Brain microvascular endothelial cell (primary cell): Measurements from ENCODE around the gene SMIM36.
A peak's percentile ranks its signal among the peaks of the same experiment; 100 is the strongest.
"Not testable (repeated sequence)": the region's sequence is repeated elsewhere in the genome, so short reads cannot be mapped to it uniquely, and the experiment has no call there.

ENCODE experiments used
- DNase-seq: peaks from one replicate; pipeline ENCODE4 v3.0.0-alpha.2; 2020
- H3K27ac ChIP-seq: fragments of 250-450 bp; sonication (Bioruptor Pico); 2 replicates; pipeline ENCODE4 v1.5.1; 2020; ENCODE audit warnings: mild to moderate bottlenecking, moderate library complexity
- H3K27me3 ChIP-seq: fragments of 250-450 bp; sonication (Bioruptor Pico); replicated peaks from 2 replicates; pipeline ENCODE4 v1.5.1; 2020; ENCODE audit warnings: mild to moderate bottlenecking
- H3K36me3 ChIP-seq: fragments of 250-450 bp; sonication (Bioruptor Pico); replicated peaks from 2 replicates; pipeline ENCODE4 v1.5.1; 2020; ENCODE audit warnings: mild to moderate bottlenecking
- H3K4me3 ChIP-seq: 2 replicates; pipeline ENCODE4 v1.5.1; 2011; ENCODE audit warnings: low read depth, mild to moderate bottlenecking, control low read depth, low read length, moderate library complexity
- in situ Hi-C: cut with HindIII; loops from 2 replicates; pipeline ENCODE4 v1.10.0; 2017; ENCODE audit warnings: low sequenced_read_pairs, low pct_ligation_motif_present
- TF ChIP-seq, protein P1 (sequence below): IDR thresholded peaks from 2 replicates; pipeline ENCODE4 v1.5.1; 2011; ENCODE audit warnings: low read depth, mild to moderate bottlenecking, moderate library complexity, low read length, control low read depth, inconsistent platforms; ENCODE audit errors: missing control alignments

Gene SMIM36

DNA sequence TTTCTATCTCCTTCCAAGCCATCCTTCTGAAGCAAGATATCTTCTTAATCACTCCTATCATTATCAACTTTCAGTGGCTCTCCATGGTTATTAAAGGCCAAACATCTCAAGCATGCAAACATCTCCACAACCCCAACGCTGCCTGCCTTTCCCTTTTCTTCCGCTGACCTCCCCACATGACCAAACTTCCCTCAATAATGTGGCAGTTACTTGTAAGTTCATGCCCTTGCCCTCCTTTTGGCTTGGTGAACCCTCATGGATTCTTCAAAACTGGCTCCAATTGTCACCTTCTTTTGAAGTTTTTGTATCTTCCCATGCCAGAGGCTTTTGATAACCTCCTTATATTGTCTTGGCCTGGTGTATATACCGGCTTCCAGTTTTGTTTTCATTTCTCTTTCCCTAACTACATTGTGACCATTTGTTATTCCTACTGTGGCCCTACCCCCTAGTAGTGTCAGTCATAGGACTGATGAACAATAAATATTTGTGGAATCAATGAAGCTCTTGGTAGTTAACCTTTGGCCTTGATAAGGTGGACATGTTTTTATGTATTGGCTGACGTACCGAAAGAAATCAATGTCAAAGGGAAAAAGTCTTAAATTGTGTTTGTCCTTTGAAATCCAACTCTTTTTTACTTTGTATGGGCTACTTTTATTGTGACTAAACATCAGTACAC is 19.9 kb upstream of the SMIM36 start:
- no peak for DNase-seq
- Histone ChIP-seq H3K4me3 (no peak overlapping the region), H3K27me3 (no peaks in the 10 kb centered on the region), H3K36me3 (no peaks in the 10 kb centered on the region), H3K27ac (no peak overlapping the region)
- in situ Hi-C loops: no loop called here
- TF ChIP-seq, protein P1, sequence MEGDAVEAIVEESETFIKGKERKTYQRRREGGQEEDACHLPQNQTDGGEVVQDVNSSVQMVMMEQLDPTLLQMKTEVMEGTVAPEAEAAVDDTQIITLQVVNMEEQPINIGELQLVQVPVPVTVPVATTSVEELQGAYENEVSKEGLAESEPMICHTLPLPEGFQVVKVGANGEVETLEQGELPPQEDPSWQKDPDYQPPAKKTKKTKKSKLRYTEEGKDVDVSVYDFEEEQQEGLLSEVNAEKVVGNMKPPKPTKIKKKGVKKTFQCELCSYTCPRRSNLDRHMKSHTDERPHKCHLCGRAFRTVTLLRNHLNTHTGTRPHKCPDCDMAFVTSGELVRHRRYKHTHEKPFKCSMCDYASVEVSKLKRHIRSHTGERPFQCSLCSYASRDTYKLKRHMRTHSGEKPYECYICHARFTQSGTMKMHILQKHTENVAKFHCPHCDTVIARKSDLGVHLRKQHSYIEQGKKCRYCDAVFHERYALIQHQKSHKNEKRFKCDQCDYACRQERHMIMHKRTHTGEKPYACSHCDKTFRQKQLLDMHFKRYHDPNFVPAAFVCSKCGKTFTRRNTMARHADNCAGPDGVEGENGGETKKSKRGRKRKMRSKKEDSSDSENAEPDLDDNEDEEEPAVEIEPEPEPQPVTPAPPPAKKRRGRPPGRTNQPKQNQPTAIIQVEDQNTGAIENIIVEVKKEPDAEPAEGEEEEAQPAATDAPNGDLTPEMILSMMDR: no peak

DNA sequence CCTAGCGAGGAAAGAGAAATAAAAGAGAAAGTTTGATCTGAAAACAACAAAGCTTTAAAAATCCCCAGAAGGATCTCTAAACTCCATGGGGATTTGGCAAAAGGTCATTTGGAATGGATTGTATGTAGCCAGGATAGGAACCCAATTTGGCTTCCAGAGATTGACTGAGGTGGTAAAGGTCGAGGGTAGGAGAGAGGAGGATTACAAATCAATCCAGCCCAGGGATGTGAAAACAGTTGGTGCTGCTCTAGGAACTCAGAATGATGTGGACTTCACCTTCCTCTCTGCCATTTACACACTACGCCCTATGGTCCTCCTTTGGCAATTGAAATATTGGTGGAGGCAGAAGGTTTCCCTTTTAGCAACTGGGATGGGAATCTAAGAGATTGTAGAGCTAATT is 18.8 kb upstream of the SMIM36 start:
- in situ Hi-C loops: no loop called here
- H3K27ac ChIP-seq: no peak overlapping the region
- no peak overlapping the region for H3K4me3 ChIP-seq

DNA sequence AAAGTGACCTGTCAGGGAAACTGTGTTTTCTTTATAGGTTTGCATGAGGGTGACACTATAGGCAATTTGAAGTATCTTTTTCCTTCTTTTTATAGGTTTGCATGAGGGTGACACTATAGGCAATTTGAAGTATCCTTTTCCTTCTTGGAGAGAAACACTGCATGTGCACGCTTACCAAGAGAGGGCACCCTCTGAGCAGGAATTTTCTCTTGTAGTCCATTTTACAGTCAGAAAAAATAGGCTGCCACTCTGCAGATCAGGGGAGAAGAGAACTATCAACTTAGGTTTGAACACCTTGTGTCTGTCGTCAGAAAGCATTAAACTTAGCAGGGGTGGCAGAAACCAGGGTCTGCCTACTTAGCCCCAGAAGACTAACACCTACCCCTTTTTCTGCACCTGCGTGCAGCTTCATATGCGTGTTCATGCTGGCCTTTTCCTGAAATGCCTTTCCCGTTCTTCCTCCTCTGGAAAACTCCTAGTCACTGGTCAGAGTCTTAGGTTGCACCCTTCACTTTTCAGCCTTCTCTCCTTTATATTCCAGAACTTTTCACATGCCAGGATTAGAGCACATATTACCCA is 16.4 kb upstream of the SMIM36 start:
- DNase-seq: peak; percentile 47
- Histone ChIP-seq H3K36me3 (no peaks in the 10 kb centered on the region), H3K27me3 (no peaks in the 10 kb centered on the region), H3K4me3 (no peak overlapping the region), H3K27ac (no peak overlapping the region)
- TF ChIP-seq, protein P1: peak; percentile 74
- in situ Hi-C loops: no loop called here

More for the DNA sequence above, 18.8 kb upstream of the SMIM36 start:
- H3K27me3 ChIP-seq: no peaks in the 10 kb centered on the region
- DNase-seq: no peak
- no peaks in the 10 kb centered on the region for H3K36me3 ChIP-seq
- TF ChIP-seq, protein P1: no peak

DNA sequence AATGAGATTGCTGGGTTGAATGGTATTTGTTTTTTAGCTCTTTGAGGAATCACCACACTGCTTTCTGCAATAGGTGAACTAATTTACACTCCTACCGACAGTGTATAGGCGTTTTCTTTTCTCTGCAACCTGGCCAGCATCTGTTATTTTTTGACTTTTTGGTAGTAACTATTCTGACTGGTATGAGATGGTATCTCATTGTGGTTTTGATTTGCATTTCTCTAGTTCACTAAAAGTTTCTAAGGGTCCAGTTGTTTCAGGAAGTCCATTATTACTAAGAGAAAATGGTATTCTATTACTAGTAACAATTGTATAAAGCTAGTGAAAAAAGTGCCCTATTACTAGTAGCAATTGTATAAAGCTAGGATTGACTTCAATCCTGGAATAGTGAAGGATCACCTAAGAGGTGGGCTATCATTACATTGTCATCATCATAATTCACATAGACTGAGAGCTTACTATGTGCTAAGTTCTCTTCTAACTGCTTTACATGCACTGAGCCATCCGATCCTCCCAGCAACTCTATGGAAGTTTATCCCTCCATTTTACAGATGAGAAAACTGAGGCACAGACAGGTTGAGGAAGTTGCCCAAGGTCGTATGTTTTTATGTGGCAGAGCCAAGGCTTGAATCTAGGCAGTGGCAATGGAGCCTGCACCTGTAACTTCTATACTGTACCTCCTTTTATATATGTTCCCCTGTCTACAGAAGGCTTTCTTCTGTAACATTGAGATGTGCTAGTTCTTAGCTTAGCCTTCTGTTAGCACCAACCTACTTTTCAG is 13.4 kb upstream of the SMIM36 start:
- TF ChIP-seq, protein P1: no peak
- Histone ChIP-seq H3K4me3 (no peak overlapping the region), H3K27ac (no peak overlapping the region), H3K27me3 (no peaks in the 10 kb centered on the region), H3K36me3 (no peaks in the 10 kb centered on the region)
- in situ Hi-C loops: no loop called here
- DNase-seq: no peak

DNA sequence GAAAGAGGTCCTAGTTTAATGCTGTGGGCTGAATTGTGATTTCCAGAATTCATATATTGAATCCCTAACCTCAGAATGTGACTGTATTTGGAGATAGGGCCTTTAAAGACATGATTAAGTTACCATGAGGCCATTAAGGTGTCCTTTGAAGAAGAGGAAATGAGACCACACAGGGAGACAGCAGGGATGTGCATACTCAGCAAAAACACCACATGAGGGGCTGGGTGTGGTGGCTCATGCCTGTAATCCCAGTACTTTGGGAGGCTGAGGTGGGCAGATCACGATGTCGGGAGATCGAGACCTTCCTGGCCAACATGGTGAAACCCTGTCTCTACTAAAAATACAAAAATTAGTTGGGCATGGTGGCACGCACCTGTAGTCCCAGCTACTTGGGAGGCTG is 11.8 kb upstream of the SMIM36 start:
- H3K4me3 ChIP-seq, H3K36me3 ChIP-seq, in situ Hi-C loops, H3K27ac ChIP-seq, H3K27me3 ChIP-seq, DNase-seq: not testable (repeated sequence)

DNA sequence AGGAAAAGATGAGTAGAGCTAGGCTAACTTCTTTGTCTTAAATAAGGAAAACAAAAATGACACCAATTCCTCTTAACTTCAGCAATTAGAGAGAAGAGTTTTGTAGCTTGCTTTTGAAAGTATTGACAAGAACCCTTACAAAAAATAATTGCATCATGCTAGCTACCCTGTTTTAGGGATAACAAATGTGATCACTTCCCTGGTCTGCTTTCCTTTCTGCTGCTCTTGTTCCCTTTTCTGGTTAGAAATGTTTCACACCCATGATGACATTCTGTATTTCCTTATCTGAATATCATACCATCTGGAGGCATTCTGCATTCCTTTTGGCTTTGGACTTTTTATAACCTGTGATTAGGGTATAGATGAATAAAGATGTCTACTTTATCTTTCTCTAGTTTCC is 9.9 kb upstream of the SMIM36 start:
- Histone ChIP-seq H3K27me3 (no peaks in the 10 kb centered on the region), H3K36me3 (no peaks in the 10 kb centered on the region), H3K4me3 (no peak overlapping the region), H3K27ac (no peak overlapping the region)
- TF ChIP-seq, protein P1: no peak
- no peak for DNase-seq
- in situ Hi-C loops: no loop called here
